Neural cell (in vitro differentiated cells): ENCODE data around the gene LRRC8D.

ENCODE experiments used
- REST ChIP-seq: IDR thresholded peaks from 2 replicates; pipeline ENCODE4 v1.6.1; 2012; ENCODE audit warnings: borderline replicate concordance
- SMC3 ChIP-seq: fragments of 450-650 bp; conservative IDR thresholded peaks from 2 replicates; pipeline ENCODE4 v1.6.1; 2014; ENCODE audit warnings: antibody characterized with exemption, mild to moderate bottlenecking, moderate library complexity; ENCODE audit not compliant: poor library complexity

GRCh38 chr1:89910268-89910667 lies 89.4 kb downstream of the LRRC8D start:
- TF ChIP-seq REST (no peak), SMC3 (no peak)
